ENCODE measurements around the gene FIGN. TPM values are rescaled to one million over a fixed set of nuclear protein-coding genes. Genes with fewer than 3 reads are reported as not detected.

The FIGN gene
- total RNA-seq, 2 experiments from 2014 or later = not detected

GRCh38 chr2:163717515-163717914 is 18.3 kb downstream of the FIGN start:
- intact Hi-C loops (cut with micrococcal nuclease) = no loop called here
- no peak for DNase-seq
- no peaks in the 10 kb centered on the region for H3K9me3 Mint-ChIP-seq
- H3K4me1 Mint-ChIP-seq (ENCODE audit: low read depth) = no peaks in the 10 kb centered on the region
- ChIA-PET CTCF (no interaction called here), POLR2A (no interaction called here)
- no peak for TF ChIP-seq CTCF (IDR thresholded peaks at IDR 0.05)
- ATAC-seq = no peak
- H3K27ac Mint-ChIP-seq = no peak overlapping the region
- H3K27me3 Mint-ChIP-seq = no peaks in the 10 kb centered on the region
- no peaks in the 10 kb centered on the region for H3K36me3 Mint-ChIP-seq (ENCODE audit: low read depth)
- no peak overlapping the region for H3K4me3 Mint-ChIP-seq

- no peaks in the 10 kb centered on the region for H3K36me3 Mint-ChIP-seq (ENCODE audit: low read depth)
Observed at GRCh38 chr2:163716101-163716500, 19.7 kb downstream of the FIGN start.

GRCh38 chr2:163715668-163716067 is 20.1 kb downstream of the FIGN start:
- ChIA-PET POLR2A (no interaction called here), CTCF (no interaction called here)
- ATAC-seq = no peak
- H3K27ac Mint-ChIP-seq = no peak overlapping the region
- no peak for TF ChIP-seq CTCF (IDR thresholded peaks at IDR 0.05)
- H3K4me1 Mint-ChIP-seq (ENCODE audit: low read depth) = no peaks in the 10 kb centered on the region
- intact Hi-C loops (cut with micrococcal nuclease) = no loop called here
- no peak for DNase-seq
- no peaks in the 10 kb centered on the region for H3K9me3 Mint-ChIP-seq
- H3K27me3 Mint-ChIP-seq = no peaks in the 10 kb centered on the region
- no peak overlapping the region for H3K4me3 Mint-ChIP-seq
- no peaks in the 10 kb centered on the region for H3K36me3 Mint-ChIP-seq (ENCODE audit: low read depth)

More at GRCh38 chr2:163716101-163716500, 19.7 kb downstream of the FIGN start:
- no peak overlapping the region for H3K4me3 Mint-ChIP-seq
- POLR2A ChIA-PET = no interaction called here
- H3K27me3 Mint-ChIP-seq = no peaks in the 10 kb centered on the region
- H3K4me1 Mint-ChIP-seq (ENCODE audit: low read depth) = no peaks in the 10 kb centered on the region
- intact Hi-C loops (cut with micrococcal nuclease) = no loop called here
- H3K27ac Mint-ChIP-seq = no peak overlapping the region
- ATAC-seq (no peak), DNase-seq (no peak)
- H3K9me3 Mint-ChIP-seq = no peaks in the 10 kb centered on the region
- CTCF ChIA-PET = no interaction called here
- TF ChIP-seq CTCF (IDR thresholded peaks at IDR 0.05) = no peak

GRCh38 chr2:163715199-163715598 is 20.6 kb downstream of the FIGN start:
- ChIA-PET POLR2A (no interaction called here), CTCF (no interaction called here)
- no peak for ATAC-seq
- Mint-ChIP-seq H3K4me3 (no peak overlapping the region), H3K27me3 (no peaks in the 10 kb centered on the region), H3K9me3 (no peaks in the 10 kb centered on the region), H3K4me1 (ENCODE audit: low read depth) (no peaks in the 10 kb centered on the region), H3K27ac (no peak overlapping the region), H3K36me3 (ENCODE audit: low read depth) (no peaks in the 10 kb centered on the region)
- no peak for TF ChIP-seq CTCF (IDR thresholded peaks at IDR 0.05)
- intact Hi-C loops (cut with micrococcal nuclease) = no loop called here
- DNase-seq = no peak

GRCh38 chr2:163713534-163714311 is 22.1 kb downstream of the FIGN start:
- H3K36me3 Mint-ChIP-seq (ENCODE audit: low read depth) = no peaks in the 10 kb centered on the region
- no peak for TF ChIP-seq CTCF (IDR thresholded peaks at IDR 0.05)
- no peak overlapping the region for H3K27ac Mint-ChIP-seq
- no peaks in the 10 kb centered on the region for H3K9me3 Mint-ChIP-seq
- ATAC-seq (no peak), DNase-seq (no peak)
- no peaks in the 10 kb centered on the region for H3K27me3 Mint-ChIP-seq
- H3K4me1 Mint-ChIP-seq (ENCODE audit: low read depth) = no peaks in the 10 kb centered on the region
- POLR2A ChIA-PET = no interaction called here
- H3K4me3 Mint-ChIP-seq = no peak overlapping the region
- intact Hi-C loops (cut with micrococcal nuclease) = no loop called here
- CTCF ChIA-PET = no interaction called here
